H9 (cell line): Measurements from ENCODE around the gene IGFBP1. TPM values are rescaled to one million over a fixed set of nuclear protein-coding genes. Genes with fewer than 3 reads are reported as not detected.

Experiments
- DNase-seq: peaks from one replicate; pipeline ENCODE4 v3.0.0-alpha.2; 2017
- H2AFZ ChIP-seq: one replicate; pipeline ENCODE4 v1.6.1; 2013; ENCODE audit warnings: mild to moderate bottlenecking, low read length, control low read depth, moderate library complexity
- H2AK5ac ChIP-seq: 2 replicates; pipeline ENCODE4 v1.6.1; 2013; ENCODE audit warnings: low read length, control low read depth, mixed read lengths; ENCODE audit not compliant: insufficient read length
- H2BK120ac ChIP-seq: one replicate; pipeline ENCODE4 v1.6.1; 2013; ENCODE audit warnings: low read depth, mild to moderate bottlenecking, low read length, control low read depth, inconsistent platforms; ENCODE audit not compliant: poor library complexity, severe bottlenecking
- H2BK12ac ChIP-seq: 2 replicates; pipeline ENCODE4 v1.6.1; 2013; ENCODE audit warnings: low read length, control low read depth, mixed read lengths, low read depth; ENCODE audit not compliant: insufficient read length
- H2BK15ac ChIP-seq: 2 replicates; pipeline ENCODE4 v1.6.1; 2013; ENCODE audit warnings: low read depth, low read length, control low read depth
- H2BK20ac ChIP-seq: one replicate; pipeline ENCODE4 v1.6.1; 2013; ENCODE audit warnings: low read depth, mild to moderate bottlenecking, low read length, control low read depth, inconsistent platforms; ENCODE audit not compliant: poor library complexity, severe bottlenecking
- H2BK5ac ChIP-seq: 2 replicates; pipeline ENCODE4 v1.6.1; 2013; ENCODE audit warnings: low read length, control low read depth, mixed read lengths; ENCODE audit not compliant: insufficient read length
- H3K14ac ChIP-seq: 2 replicates; pipeline ENCODE4 v1.6.1; 2013; ENCODE audit warnings: low read length, control low read depth; ENCODE audit not compliant: insufficient read depth
- H3K18ac ChIP-seq: 2 replicates; pipeline ENCODE4 v1.6.1; 2013; ENCODE audit warnings: low read depth, mild to moderate bottlenecking, mixed read lengths, low read length, control low read depth; ENCODE audit not compliant: insufficient read length
- H3K23ac ChIP-seq: 2 replicates; pipeline ENCODE4 v1.6.1; 2013; ENCODE audit warnings: low read length, control low read depth, mixed read lengths, low read depth; ENCODE audit not compliant: insufficient read length
- H3K23me2 ChIP-seq: 2 replicates; pipeline ENCODE4 v1.6.1; 2013; ENCODE audit warnings: low read depth, mild to moderate bottlenecking, mixed read lengths, low read length, control low read depth; ENCODE audit not compliant: insufficient read length, poor library complexity, severe bottlenecking
- H3K27ac ChIP-seq: 2 replicates; pipeline ENCODE4 v1.5.1; 2013; ENCODE audit warnings: low read length, control low read depth, mixed read lengths, low read depth; ENCODE audit not compliant: insufficient read length
- H3K27me3 ChIP-seq: 2 replicates; pipeline ENCODE4 v1.6.1; 2013; ENCODE audit warnings: low read length, control low read depth, inconsistent platforms; ENCODE audit not compliant: insufficient read depth
- H3K4ac ChIP-seq: 2 replicates; pipeline ENCODE4 v1.6.1; 2013; ENCODE audit warnings: low read depth, mild to moderate bottlenecking, control low read depth, inconsistent platforms, low read length, moderate library complexity
- H3K4me1 ChIP-seq: 2 replicates; pipeline ENCODE4 v1.6.1; 2013; ENCODE audit warnings: low read length, control low read depth, inconsistent platforms; ENCODE audit not compliant: insufficient read depth
- H3K4me2 ChIP-seq: 2 replicates; pipeline ENCODE4 v1.6.1; 2013; ENCODE audit warnings: low read length, control low read depth, mixed read lengths; ENCODE audit not compliant: insufficient read length, insufficient read depth
- H3K56ac ChIP-seq: 2 replicates; pipeline ENCODE4 v1.6.1; 2013; ENCODE audit warnings: low read depth, mild to moderate bottlenecking, mixed read lengths, low read length, control low read depth; ENCODE audit not compliant: insufficient read length
- H3K79me1 ChIP-seq: 2 replicates; pipeline ENCODE4 v1.6.1; 2013; ENCODE audit warnings: low read depth, mild to moderate bottlenecking, moderate library complexity, low read length, control low read depth, inconsistent platforms; ENCODE audit not compliant: insufficient read depth, poor library complexity, severe bottlenecking
- H3K79me2 ChIP-seq: 2 replicates; pipeline ENCODE4 v1.6.1; 2013; ENCODE audit warnings: low read length, control low read depth, inconsistent platforms; ENCODE audit not compliant: insufficient read depth
- H3K9ac ChIP-seq: 2 replicates; pipeline ENCODE4 v1.6.1; 2013; ENCODE audit warnings: low read length, control low read depth, mixed read lengths; ENCODE audit not compliant: insufficient read length; ENCODE audit errors: extremely low read depth
- H3K9me3 ChIP-seq: one replicate; pipeline ENCODE4 v1.6.1; 2013; ENCODE audit warnings: low read depth, low read length, inconsistent platforms; ENCODE audit not compliant: control insufficient read depth
- H3T11ph ChIP-seq: one replicate; pipeline ENCODE4 v1.6.1; 2013; ENCODE audit warnings: mild to moderate bottlenecking, low read length, control low read depth, inconsistent platforms
- H4K20me1 ChIP-seq: one replicate; pipeline ENCODE4 v1.6.1; 2013; ENCODE audit not compliant: control insufficient read depth, insufficient read length, insufficient read depth
- H4K5ac ChIP-seq: 2 replicates; pipeline ENCODE4 v1.6.1; 2013; ENCODE audit warnings: low read depth, mild to moderate bottlenecking, mixed read lengths, low read length, control low read depth; ENCODE audit not compliant: insufficient read length
- H4K8ac ChIP-seq: replicated peaks from 2 replicates; pipeline ENCODE4 v1.6.1; 2013; ENCODE audit warnings: low read length, control low read depth, mixed read lengths, low read depth; ENCODE audit not compliant: insufficient read length
- H4K91ac ChIP-seq: 2 replicates; pipeline ENCODE4 v1.6.1; 2013; ENCODE audit warnings: low read depth, mild to moderate bottlenecking, moderate library complexity, mixed read lengths, low read length, control low read depth; ENCODE audit not compliant: insufficient read length
- H3K27ac Mint-ChIP-seq, 3 experiments: 2 replicates in 2 of 3; 3 replicates in 1 of 3; pipeline ENCODE4 v1.8.0; 2020 to 2021; ENCODE audit warnings: mixed read lengths in 3 of 3, mild to moderate bottlenecking in 1 of 3, moderate library complexity in 1 of 3
- H3K27me3 Mint-ChIP-seq: 2 replicates; pipeline ENCODE4 v1.8.0; 2021; ENCODE audit warnings: low read depth, mild to moderate bottlenecking, moderate library complexity, mixed read lengths
- H3K36me3 Mint-ChIP-seq, 3 experiments: 2 replicates in 2 of 3; 3 replicates in 1 of 3; pipeline ENCODE4 v1.8.0; 2020 to 2021; ENCODE audit warnings: low read depth in 3 of 3, mixed read lengths in 3 of 3; ENCODE audit not compliant: insufficient read depth in 1 of 3
- H3K4me1 Mint-ChIP-seq, 2 experiments: 2 replicates each; pipeline ENCODE4 v1.8.0; 2020; ENCODE audit warnings: mixed read lengths in 2 of 2
- H3K4me3 Mint-ChIP-seq, 2 experiments: 2 replicates in 1 of 2; 3 replicates in 1 of 2; pipeline ENCODE4 v1.8.0; 2020 to 2021; ENCODE audit warnings: mild to moderate bottlenecking in 2 of 2, mixed read lengths in 2 of 2, moderate library complexity in 1 of 2
- H3K9me3 Mint-ChIP-seq, 2 experiments: 2 replicates in 1 of 2; 3 replicates in 1 of 2; pipeline ENCODE4 v1.8.0; 2020; ENCODE audit warnings: mild to moderate bottlenecking in 2 of 2, mixed read lengths in 2 of 2, moderate library complexity in 1 of 2
- CTCF ChIP-seq: fragments of 200-600 bp; sonication (generic); conservative IDR thresholded peaks from 3 replicates; pipeline ENCODE4 v1.8.0; 2021; ENCODE audit warnings: antibody characterized with exemption, mild to moderate bottlenecking
- WGBS: extraction: QIAGEN DNeasy Blood & Tissue Kit; methylation state at CpG from one replicate; pipeline ENCODE4 v1.1.7; 2013; ENCODE audit warnings: missing lambda C conversion rate, low lambda C conversion rate, mixed read lengths; ENCODE audit not compliant: insufficient read length; ENCODE audit errors: extremely low coverage; 5-methylcytosine and 5-hydroxymethylcytosine counted together
- total RNA-seq: library from RNA; stranded (reverse); gene quantifications from 2 replicates; pipeline ENCODE4 v1.2.1, GENCODE V29; 2021

Gene IGFBP1
- total RNA-seq, 1 experiment from 2014 or later = not detected

- Histone ChIP-seq H2AFZ (no peak overlapping the region), H3K18ac (no peak overlapping the region), H2BK5ac (no peak overlapping the region), H4K5ac (no peak overlapping the region), H2BK20ac (no peak overlapping the region), H2BK15ac (no peak overlapping the region), H4K20me1 (no peaks in the 10 kb centered on the region), H3K79me2 (no peaks in the 10 kb centered on the region), H4K91ac (no peak overlapping the region), H2AK5ac (no peak overlapping the region), H3K4ac (no peak overlapping the region), H3K23ac (no peak overlapping the region), H3T11ph (no peak overlapping the region), H3K14ac (no peak overlapping the region), H3K9ac (no peak overlapping the region), H2BK12ac (no peak overlapping the region), H3K4me2 (no peak overlapping the region), H3K56ac (no peak overlapping the region), H3K27me3 (peaks cover 14% of the 10 kb centered on the region; the same call in 1 of the 2 replicates), H4K8ac (no peak overlapping the region), H2BK120ac (no peak overlapping the region), H3K9me3 (no peaks in the 10 kb centered on the region), H3K27ac (no peak overlapping the region), H3K79me1 (no peaks in the 10 kb centered on the region), H3K23me2 (no peaks in the 10 kb centered on the region), H3K4me1 (peaks cover 9% of the 10 kb centered on the region)
- no peak overlapping the region for H3K27ac Mint-ChIP-seq
- H3K36me3 Mint-ChIP-seq = no peaks in the 10 kb centered on the region
- TF ChIP-seq CTCF = no peak
- DNase-seq = no peak
- peaks cover 23 to 26% of the 10 kb centered on the region in 2 experiments for H3K4me1 Mint-ChIP-seq
- peaks cover 88% of the 10 kb centered on the region for H3K27me3 Mint-ChIP-seq
- whole genome bisulfite sequencing = no CpG with 5 or more reads among the region's 5 CpGs
- no peak overlapping the region for H3K4me3 Mint-ChIP-seq
- peaks cover 0 to 2% of the 10 kb centered on the region in 2 experiments; a peak in 2 of 5 replicates for H3K9me3 Mint-ChIP-seq
Observed at GRCh38 chr7:45886931-45887667, 1.2 kb upstream of the IGFBP1 start.
